Motor neuron (in vitro differentiated cells): Measurements from ENCODE around the gene RARB. TPM values are rescaled to one million over a fixed set of nuclear protein-coding genes. Genes with fewer than 3 reads are reported as not detected.
A peak's percentile ranks its signal among the peaks of the same experiment; 100 is the strongest.

Source experiments
- ATAC-seq, 8 experiments: fragments of 200-7000 bp; cut with Tn5 transposase; replicated peaks in 6 of 8; 2 replicates each; pipeline ENCODE4 v1.8.0; 2021; ENCODE audit warnings: mild to moderate bottlenecking in 8 of 8, moderate library complexity in 8 of 8
- H3K27ac ChIP-seq, 2 donors: fragments of 250-450 bp; sonication (Bioruptor Pico); 2 replicates each; pipeline ENCODE4 v1.9.0; 2021; ENCODE audit warnings: antibody characterized with exemption in 2 of 2, mild to moderate bottlenecking in 2 of 2, moderate library complexity in 1 of 2
- H3K4me1 ChIP-seq, 2 donors: fragments of 250-450 bp; sonication (Bioruptor Pico); replicated peaks in 1 of 2; 2 replicates each; pipeline ENCODE4 v1.6.1; 2021; ENCODE audit warnings: antibody characterized with exemption in 2 of 2, mild to moderate bottlenecking in 2 of 2, moderate library complexity in 1 of 2
- H3K4me3 ChIP-seq, 5 donors: fragments of 250-450 bp; sonication (Bioruptor Pico); 2 replicates each; pipeline ENCODE4 v1.9.0; 2021; ENCODE audit warnings: antibody characterized with exemption in 5 of 5, mild to moderate bottlenecking in 5 of 5, moderate library complexity in 4 of 5
- WGBS, 10 experiments: fragments of 450-650 bp; shearing (Covaris generic); methylation state at CpG; one replicate each; pipeline ENCODE4 v1.0.0; 2022; 5-methylcytosine and 5-hydroxymethylcytosine counted together
- in situ Hi-C, 9 experiments: fragments of 400-800 bp; cut with MboI; loops; one replicate each; pipeline ENCODE4 v1.15.0; 2021; ENCODE audit warnings: low sequenced_read_pairs in 9 of 9, low pct_unique_long_range_greater_than_20kb in 2 of 9; ENCODE audit not compliant: unreplicated experiment in 9 of 9
- total RNA-seq, 8 experiments: library from RNA; unstranded; fragments of 300-600 nt; gene quantifications; 2 replicates each; pipeline versions ENCODE4 v1.2.3 to v1.2.4, GENCODE V29; 2022

The RARB gene
- total RNA-seq, 8 experiments from 2014 or later = 16.9 to 72.4 (median 31.3) TPM

- Histone ChIP-seq H3K4me1 (no peaks in the 10 kb centered on the region), H3K4me3 (no peak overlapping the region), H3K27ac (no peak overlapping the region)
- ATAC-seq = no peak
- in situ Hi-C loops = no loop called here
- WGBS, 10 experiments = 41 to 100% (median 81%) methylated on average over 1 to 4 of the region's 4 CpGs
These were observed 24.1 kb upstream of the RARB start for GRCh38 chr3:25403968-25404367.

GRCh38 chr3:25404569-25404968, 23.5 kb upstream of the RARB start:
- in situ Hi-C loops = no loop called here
- WGBS, 10 experiments = 47 to 94% (median 90%) methylated on average over 2 to 4 of the region's 4 CpGs; no CpG with 5 or more reads in 1 of the 10 experiments
- ATAC-seq = no peak
- H3K4me1 ChIP-seq = no peaks in the 10 kb centered on the region
- H3K27ac ChIP-seq = no peak overlapping the region
- no peak overlapping the region for H3K4me3 ChIP-seq

GRCh38 chr3:25405335-25405734, 22.7 kb upstream of the RARB start:
- no peak overlapping the region for H3K27ac ChIP-seq
- no peak for ATAC-seq
- in situ Hi-C loops = no loop called here
- no peaks in the 10 kb centered on the region for H3K4me1 ChIP-seq
- no peak overlapping the region for H3K4me3 ChIP-seq
- WGBS, 10 experiments = 0 to 100% (median 27%) methylated on average over 1 of the region's 1 CpG; no CpG with 5 or more reads in 4 of the 10 experiments

GRCh38 chr3:25410703-25411102, 17.4 kb upstream of the RARB start:
- Histone ChIP-seq H3K4me3 (no peak overlapping the region), H3K4me1 (no peaks in the 10 kb centered on the region), H3K27ac (no peak overlapping the region)
- no peak for ATAC-seq
- WGBS, 10 experiments = 0 to 100% (median 90%) methylated on average over 1 to 4 of the region's 4 CpGs; no CpG with 5 or more reads in 1 of the 10 experiments
- in situ Hi-C loops = no loop called here

GRCh38 chr3:25412269-25412668, 15.8 kb upstream of the RARB start:
- ATAC-seq = no peak
- Histone ChIP-seq H3K4me1 (no peaks in the 10 kb centered on the region), H3K4me3 (no peak overlapping the region), H3K27ac (no peak overlapping the region)
- in situ Hi-C loops = no loop called here

- 40 to 95% (median 93%) methylated on average over 1 to 5 of the region's 6 CpGs; no CpG with 5 or more reads in 1 of the 10 experiments for WGBS, 10 experiments
- no peak overlapping the region for H3K27ac ChIP-seq
- ATAC-seq = no peak
- H3K4me1 ChIP-seq = peaks cover 16 to 19% of the 10 kb centered on the region in 2 donors
- in situ Hi-C loops = no loop called here
- H3K4me3 ChIP-seq = no peak overlapping the region
These were observed 11.9 kb upstream of the RARB start for GRCh38 chr3:25416176-25416575.

- Histone ChIP-seq H3K4me1 (peaks cover 16 to 25% of the 10 kb centered on the region in 2 donors), H3K27ac (no peak overlapping the region), H3K4me3 (no peak overlapping the region)
- in situ Hi-C loops = no loop called here
- WGBS, 10 experiments = 0 to 100% (median 86%) methylated on average over 1 of the region's 1 CpG; no CpG with 5 or more reads in 3 of the 10 experiments
- ATAC-seq = no peak
These were observed 9.5 kb upstream of the RARB start for GRCh38 chr3:25418596-25418995.

- in situ Hi-C loops = no loop called here
- H3K4me3 ChIP-seq = no peak overlapping the region
- peak overlapping the region in 1 of 2 donors; percentile 27 for H3K27ac ChIP-seq
- no peak for ATAC-seq
- peaks cover 23 to 31% of the 10 kb centered on the region in 2 donors for H3K4me1 ChIP-seq
- 0 to 43% (median 33%) methylated on average over 1 of the region's 1 CpG; no CpG with 5 or more reads in 5 of the 10 experiments for WGBS, 10 experiments
These were observed 8.8 kb upstream of the RARB start for GRCh38 chr3:25419251-25419650.

GRCh38 chr3:25420147-25420546, 7.9 kb upstream of the RARB start:
- H3K27ac ChIP-seq = peak overlapping the region in 1 of 2 donors; percentile 27
- in situ Hi-C loops = no loop called here
- H3K4me1 ChIP-seq = peaks cover 28 to 40% of the 10 kb centered on the region in 2 donors
- ATAC-seq = peak in 4 of 8 experiments; percentile 35 to 51 (median 42)
- no peak overlapping the region for H3K4me3 ChIP-seq

GRCh38 chr3:25420885-25421284, 7.2 kb upstream of the RARB start:
- in situ Hi-C loops = no loop called here
- Histone ChIP-seq H3K4me1 (peaks cover 28 to 41% of the 10 kb centered on the region in 2 donors), H3K4me3 (no peak overlapping the region), H3K27ac (no peak overlapping the region)
- ATAC-seq = no peak

- H3K4me3 ChIP-seq = no peak overlapping the region
- no peak for ATAC-seq
- WGBS, 10 experiments = 17 to 100% (median 90%) methylated on average over 1 to 2 of the region's 2 CpGs; no CpG with 5 or more reads in 3 of the 10 experiments
- no peak overlapping the region for H3K27ac ChIP-seq
- in situ Hi-C loops = no loop called here
- H3K4me1 ChIP-seq = peaks cover 34 to 50% of the 10 kb centered on the region in 2 donors
These were observed 6.3 kb upstream of the RARB start for GRCh38 chr3:25421747-25422146.

GRCh38 chr3:25423780-25424588, 4.1 kb upstream of the RARB start:
- Histone ChIP-seq H3K4me3 (no peak overlapping the region), H3K4me1 (peaks cover 34 to 49% of the 10 kb centered on the region in 2 donors), H3K27ac (peak overlapping the region; percentile 30 to 44)
- peak in 2 of 8 experiments; percentile 0 to 9 for ATAC-seq
- 12 to 61% (median 43%) methylated on average over 1 to 9 of the region's 9 CpGs for WGBS, 10 experiments
- in situ Hi-C loops = no loop called here

- WGBS, 10 experiments = 0 to 67% (median 38%) methylated on average over 1 to 5 of the region's 5 CpGs
- H3K27ac ChIP-seq = peak overlapping the region; percentile 30 to 44
- no peak overlapping the region for H3K4me3 ChIP-seq
- ATAC-seq = peak in 6 of 8 experiments; percentile 1 to 34 (median 20)
- H3K4me1 ChIP-seq = peaks cover 27 to 43% of the 10 kb centered on the region in 2 donors
- in situ Hi-C loops = loop anchor here in 1 of 9 experiments (25.0 kb wide), 1 partner anchor 462 kb away; no protein-coding TSS in a partner anchor
These were observed 3.4 kb upstream of the RARB start for GRCh38 chr3:25424614-25425013.

- peak in 4 of 8 experiments; percentile 5 to 49 (median 28) for ATAC-seq
- in situ Hi-C loops = loop anchor here in 1 of 9 experiments (25.0 kb wide), 1 partner anchor 464 kb away; no protein-coding TSS in a partner anchor
These were observed 1.7 kb upstream of the RARB start for GRCh38 chr3:25426408-25426807.

More at GRCh38 chr3:25426408-25426807, 1.7 kb upstream of the RARB start:
- Histone ChIP-seq H3K4me1 (peaks cover 19 to 31% of the 10 kb centered on the region in 2 donors), H3K27ac (no peak overlapping the region), H3K4me3 (no peak overlapping the region)
- 0 to 83% (median 40%) methylated on average over 1 of the region's 2 CpGs; no CpG with 5 or more reads in 6 of the 10 experiments for WGBS, 10 experiments
